Activated T-cell treated with anti-CD3 and anti-CD28 coated beads, Interleukin-2, amount 50 U/mL, for 1 hour (primary cell): ENCODE data around the gene FBXO30.

Experiments used
- DNase-seq: peaks from one replicate; pipeline ENCODE4 v3.0.0-alpha.2; 2020

The FBXO30 gene

GRCh38 chr6:145818796-145819195 lies 4.2 kb upstream of the FBXO30 start:
- DNase-seq, result no peak

GRCh38 chr6:145816392-145816791 lies 1.8 kb upstream of the FBXO30 start:
- no peak for DNase-seq

GRCh38 chr6:145815309-145816274 lies 997 bp upstream of the FBXO30 start:
- DNase-seq, result no peak

- no peak for DNase-seq
Measured at GRCh38 chr6:145814035-145814500, 527 bp downstream of the FBXO30 start.

GRCh38 chr6:145813285-145814034 lies 1.1 kb downstream of the FBXO30 start:
- no peak for DNase-seq

GRCh38 chr6:145811741-145812140 lies 2.9 kb downstream of the FBXO30 start:
- DNase-seq, result no peak

- no peak for DNase-seq
Measured at GRCh38 chr6:145809785-145810184, 4.8 kb downstream of the FBXO30 start.

- DNase-seq, result no peak
Measured at GRCh38 chr6:145809211-145809610, 5.4 kb downstream of the FBXO30 start.

- DNase-seq, result no peak
Measured at GRCh38 chr6:145808239-145808638, 6.4 kb downstream of the FBXO30 start.

- no peak for DNase-seq
Measured at GRCh38 chr6:145802141-145802540, 12.5 kb downstream of the FBXO30 start.

- DNase-seq, result no peak
Measured at GRCh38 chr6:145801021-145801420, 13.6 kb downstream of the FBXO30 start.

GRCh38 chr6:145798530-145798929 lies 16.1 kb downstream of the FBXO30 start:
- DNase-seq, result no peak

GRCh38 chr6:145789443-145789842 lies 25.2 kb downstream of the FBXO30 start:
- no peak for DNase-seq

- DNase-seq, result no peak
Measured at GRCh38 chr6:145787688-145788087, 26.9 kb downstream of the FBXO30 start.

GRCh38 chr6:145784683-145785082 lies 29.9 kb downstream of the FBXO30 start:
- DNase-seq, result no peak

GRCh38 chr6:145783796-145784195 lies 30.8 kb downstream of the FBXO30 start:
- no peak for DNase-seq

- no peak for DNase-seq
Measured at GRCh38 chr6:145772846-145773245, 41.7 kb downstream of the FBXO30 start.

GRCh38 chr6:145765449-145765848 lies 49.1 kb downstream of the FBXO30 start:
- DNase-seq, result no peak

GRCh38 chr6:145763742-145764141 lies 50.9 kb downstream of the FBXO30 start:
- no peak for DNase-seq

- no peak for DNase-seq
Measured at GRCh38 chr6:145761584-145761983, 53.0 kb downstream of the FBXO30 start.

GRCh38 chr6:145758113-145758512 lies 56.5 kb downstream of the FBXO30 start:
- DNase-seq, result no peak

GRCh38 chr6:145756170-145756662 lies 58.4 kb downstream of the FBXO30 start:
- DNase-seq, result no peak

- no peak for DNase-seq
Measured at GRCh38 chr6:145755682-145756081, 58.9 kb downstream of the FBXO30 start.

GRCh38 chr6:145752638-145753037 lies 62.0 kb downstream of the FBXO30 start:
- DNase-seq, result no peak
